ENCODE data around the gene SLC12A7.

GRCh38 chr5:1131726-1132125 lies 19.9 kb upstream of the SLC12A7 start:
- no peak for TF ChIP-seq CTCF (IDR thresholded peaks at IDR 0.05)
- no peak for TF ChIP-seq POLR2A (IDR thresholded peaks at IDR 0.05)

Measured in thyroid gland (tissue), 4 donors.